ENCODE results near the gene IQCH.
A peak's percentile ranks its signal among the peaks of the same experiment; 100 is the strongest.

The IQCH gene

GRCh38 chr15:67480741-67481140 lies 226.2 kb downstream of the IQCH start:
- TF ChIP-seq CTCF (IDR thresholded peaks at IDR 0.05; ENCODE audit: insufficient read depth, low read depth, low read length, missing control alignments), result no peak
- no peak for DNase-seq (ENCODE audit: low read depth)
- H3K4me3 ChIP-seq (ENCODE audit: low read length), result no peak overlapping the region

DNA sequence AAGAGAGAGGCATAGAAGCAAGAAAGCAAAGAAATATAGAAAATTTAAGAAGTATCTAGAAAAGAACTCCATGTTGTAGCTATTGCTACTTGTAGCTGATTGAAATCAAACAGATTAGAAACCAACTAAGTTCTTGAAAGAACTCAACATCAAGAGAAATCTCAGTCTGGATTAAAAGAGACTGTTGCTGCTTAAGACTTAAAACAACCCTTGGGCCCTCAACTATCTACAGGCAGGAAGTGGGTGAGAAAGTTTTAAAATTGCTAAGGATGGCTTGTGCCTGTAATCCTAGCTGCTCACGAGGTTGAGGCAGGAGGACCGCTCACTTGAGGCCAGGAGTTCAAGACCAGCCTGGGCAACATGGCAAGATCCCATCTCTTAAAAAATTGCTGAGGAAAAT lies 227.1 kb downstream of the IQCH start:
- H3K4me3 ChIP-seq (ENCODE audit: low read length), result no peak overlapping the region
- TF ChIP-seq CTCF (IDR thresholded peaks at IDR 0.05; ENCODE audit: insufficient read depth, low read depth, low read length, missing control alignments), result no peak
- DNase-seq (ENCODE audit: low read depth), result no peak

DNA sequence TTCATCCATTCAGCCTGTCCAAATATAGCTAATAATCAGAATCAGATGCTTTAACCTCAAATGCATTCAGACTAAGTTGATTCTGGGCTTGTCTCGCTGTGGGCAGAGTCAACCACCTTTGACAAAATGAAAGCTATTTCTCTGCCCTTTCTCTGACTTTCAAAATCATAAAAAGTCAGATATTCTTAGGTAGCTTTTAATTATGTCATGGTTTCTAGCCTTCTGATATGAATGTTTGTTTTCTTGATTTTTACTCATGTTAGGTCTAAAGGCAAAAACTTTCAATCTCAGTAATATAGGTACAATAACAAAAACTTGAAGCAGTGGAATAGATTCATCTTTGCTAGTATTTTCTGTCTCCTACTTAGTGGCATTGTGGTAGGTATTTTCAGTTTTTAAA lies 241.0 kb downstream of the IQCH start:
- no peak for DNase-seq (ENCODE audit: low read depth)

GRCh38 chr15:67501177-67501835 lies 246.7 kb downstream of the IQCH start:
- TF ChIP-seq CTCF (IDR thresholded peaks at IDR 0.05; ENCODE audit: insufficient read depth, low read depth, low read length, missing control alignments), result peak; percentile 34
- no peak overlapping the region for H3K4me3 ChIP-seq (ENCODE audit: low read length)
- DNase-seq (ENCODE audit: low read depth), result peak; percentile 30

More for the DNA sequence above, 241.0 kb downstream of the IQCH start:
- TF ChIP-seq CTCF (IDR thresholded peaks at IDR 0.05; ENCODE audit: insufficient read depth, low read depth, low read length, missing control alignments), result no peak
- no peak overlapping the region for H3K4me3 ChIP-seq (ENCODE audit: low read length)

DNA sequence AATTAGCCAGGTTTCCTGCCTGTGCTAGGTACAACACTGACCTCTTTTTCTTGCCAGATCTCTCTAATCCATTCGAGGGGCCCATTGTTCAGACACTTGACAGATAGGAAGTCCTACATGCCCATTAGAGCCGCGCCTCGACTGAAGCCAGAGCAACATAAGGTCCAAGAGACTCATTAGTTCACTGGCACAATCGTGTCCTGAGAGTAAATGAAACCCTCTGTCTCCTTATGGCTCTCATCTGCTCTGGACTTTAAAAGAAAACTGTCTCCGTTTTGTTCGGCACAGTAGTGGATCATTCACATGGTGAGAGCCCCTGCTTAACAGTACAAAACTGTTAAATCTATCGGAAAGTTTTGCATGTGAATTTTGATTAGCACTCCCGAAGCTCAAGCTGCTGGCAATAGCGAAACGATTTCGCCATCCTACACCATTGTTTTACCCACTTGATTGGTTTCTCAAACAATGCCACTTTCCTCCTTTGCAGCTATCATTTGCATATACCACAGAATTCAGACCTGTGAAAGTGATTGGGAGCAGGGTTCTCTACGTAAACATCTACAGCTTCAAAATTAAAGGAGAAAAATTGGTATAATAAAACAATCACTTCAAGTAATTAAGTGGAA lies 247.4 kb downstream of the IQCH start:
- H3K4me3 ChIP-seq (ENCODE audit: low read length), result peak overlapping the region; percentile 14
- peak; percentile 14 for DNase-seq (ENCODE audit: low read depth)
- TF ChIP-seq CTCF (IDR thresholded peaks at IDR 0.05; ENCODE audit: insufficient read depth, low read depth, low read length, missing control alignments), result no peak

GRCh38 chr15:67504056-67504455 lies 249.5 kb downstream of the IQCH start:
- no peak for TF ChIP-seq CTCF (IDR thresholded peaks at IDR 0.05; ENCODE audit: insufficient read depth, low read depth, low read length, missing control alignments)
- DNase-seq (ENCODE audit: low read depth), result no peak
- H3K4me3 ChIP-seq (ENCODE audit: low read length), result no peak overlapping the region

- TF ChIP-seq CTCF (IDR thresholded peaks at IDR 0.05; ENCODE audit: insufficient read depth, low read depth, low read length, missing control alignments), result no peak
- no peak for DNase-seq (ENCODE audit: low read depth)
- H3K4me3 ChIP-seq (ENCODE audit: low read length), result no peak overlapping the region
Measured at GRCh38 chr15:67504796-67505195, 250.2 kb downstream of the IQCH start.
